T-helper 2 cell (primary cell): ENCODE results near the gene PRPSAP2.
A peak's percentile ranks its signal among the peaks of the same experiment; 100 is the strongest.
"Not testable (repeated sequence)": the region's sequence is repeated elsewhere in the genome, so short reads cannot be mapped to it uniquely, and the experiment has no call there.

ENCODE experiments used
- DNase-seq, 5 experiments: peaks; one replicate each; pipeline versions ENCODE4 v3.0.0 to v3.0.0-alpha.2; 2012 to 2022

Gene PRPSAP2

GRCh38 chr17:18947866-18948265 is 89.9 kb downstream of the PRPSAP2 start:
- DNase-seq, result no peak

- no peak for DNase-seq
These were observed 90.6 kb downstream of the PRPSAP2 start for GRCh38 chr17:18948476-18949006.

- no peak for DNase-seq
These were observed 91.6 kb downstream of the PRPSAP2 start for GRCh38 chr17:18949566-18949965.

- no peak for DNase-seq
These were observed 92.4 kb downstream of the PRPSAP2 start for GRCh38 chr17:18950346-18950745.

- DNase-seq, result no peak
These were observed 93.3 kb downstream of the PRPSAP2 start for GRCh38 chr17:18950944-18951905.

- DNase-seq, result no peak
These were observed 94.3 kb downstream of the PRPSAP2 start, which contains the start of gene SLC5A10 for GRCh38 chr17:18951941-18952842. Gene SLC5A10, plus strand, starts transcription at chr17:18952165. Its CDS starts 41 bp downstream, at chr17:18952206.

- no peak for DNase-seq
These were observed 95.3 kb downstream of the PRPSAP2 start for GRCh38 chr17:18953231-18953728.

GRCh38 chr17:18954321-18954720 is 96.4 kb downstream of the PRPSAP2 start:
- DNase-seq, result no peak

GRCh38 chr17:18955009-18955408 is 97.1 kb downstream of the PRPSAP2 start:
- DNase-seq, result no peak

GRCh38 chr17:18956021-18956420 is 98.1 kb downstream of the PRPSAP2 start:
- DNase-seq, result not testable (repeated sequence)

GRCh38 chr17:18956581-18956980 is 98.7 kb downstream of the PRPSAP2 start:
- DNase-seq, result no peak

- no peak for DNase-seq
These were observed 99.9 kb downstream of the PRPSAP2 start for GRCh38 chr17:18957831-18958230.

GRCh38 chr17:18958611-18959010 is 100.7 kb downstream of the PRPSAP2 start:
- no peak for DNase-seq

- no peak for DNase-seq
These were observed 101.3 kb downstream of the PRPSAP2 start for GRCh38 chr17:18959071-18959844.

GRCh38 chr17:18959845-18960240 is 101.9 kb downstream of the PRPSAP2 start:
- DNase-seq, result no peak

- no peak for DNase-seq
These were observed 102.3 kb downstream of the PRPSAP2 start for GRCh38 chr17:18960241-18960665.

- DNase-seq, result peak; percentile 50 to 67 (median 55)
These were observed 103.0 kb downstream of the PRPSAP2 start for GRCh38 chr17:18960803-18961511.

- DNase-seq, result no peak
These were observed 103.9 kb downstream of the PRPSAP2 start for GRCh38 chr17:18961634-18962493.

GRCh38 chr17:18962494-18962815 is 104.5 kb downstream of the PRPSAP2 start:
- no peak for DNase-seq
